B cell (primary cell): Measurements from ENCODE around the gene HTRA3. TPM values are rescaled to one million over a fixed set of nuclear protein-coding genes. Genes with fewer than 3 reads are reported as not detected.

Experiments used
- ATAC-seq: fragments of 200-7000 bp; cut with Tn5 transposase; one replicate; pipeline ENCODE4 v1.10.0; 2021; ENCODE audit warnings: low read depth, mild to moderate bottlenecking, moderate number of reproducible peaks, moderate library complexity
- CTCF ChIA-PET: fragments of 350-600 bp; sonication (Branson Sonifier 250); formaldehyde crosslinking; loops from one replicate; lab custom pipeline; 2021; ENCODE audit warnings: antibody characterized with exemption, inconsistent platforms; lab: Charles Lee
- POLR2A ChIA-PET: fragments of 350-600 bp; sonication (Branson Sonifier 250); formaldehyde crosslinking; loops from one replicate; lab custom pipeline; 2021; ENCODE audit warnings: antibody characterized with exemption; lab: Charles Lee
- DNase-seq: peaks from one replicate; pipeline ENCODE4 v3.0.0; 2013
- H2AFZ ChIP-seq: 2 replicates; pipeline ENCODE4 v1.6.1; 2012; ENCODE audit warnings: mild to moderate bottlenecking, low read depth, low read length; ENCODE audit not compliant: insufficient read depth, poor library complexity, severe bottlenecking
- H3K27ac ChIP-seq, 2 donors: 1 replicate in 1 of 2; 2 replicates in 1 of 2; pipeline ENCODE4 v1.5.1; 2012 to 2013; ENCODE audit warnings: low read length in 2 of 2, mild to moderate bottlenecking in 2 of 2, moderate library complexity in 1 of 2
- H3K27me3 ChIP-seq, 4 experiments: fragments of 200-600 bp in 1 of 4; sonication (generic) in 1 of 4; replicated peaks in 1 of 4; 1 replicate in 2 of 4; 2 replicates in 2 of 4; pipeline versions ENCODE4 v1.6.1 to v1.7.0; 2013 to 2016; ENCODE audit warnings: low read length in 3 of 4, mild to moderate bottlenecking in 2 of 4, mixed read lengths in 1 of 4, moderate library complexity in 1 of 4; ENCODE audit not compliant: insufficient read depth in 4 of 4, control insufficient read depth in 3 of 4; ENCODE audit errors: control extremely low read depth in 1 of 4
- H3K36me3 ChIP-seq, 2 experiments: replicated peaks in 1 of 2; 1 replicate in 1 of 2; 2 replicates in 1 of 2; pipeline versions ENCODE4 v1.6.1 to v1.7.1; 2013; ENCODE audit warnings: low read length in 1 of 2; ENCODE audit not compliant: insufficient read depth in 2 of 2, control insufficient read depth in 1 of 2; ENCODE audit errors: control extremely low read depth in 1 of 2, extremely low read depth in 1 of 2
- H3K4me1 ChIP-seq, 2 donors: fragments of 200-600 bp in 1 of 2; sonication (generic) in 1 of 2; 1 replicate in 1 of 2; 2 replicates in 1 of 2; pipeline versions ENCODE4 v1.5.1 to v1.6.1; 2013 to 2017; ENCODE audit warnings: low read length in 2 of 2; ENCODE audit not compliant: control insufficient read depth in 2 of 2, insufficient read depth in 2 of 2
- H3K4me2 ChIP-seq: replicated peaks from 2 replicates; pipeline ENCODE3; 2012; ENCODE audit warnings: mild to moderate bottlenecking, low read depth, low read length; ENCODE audit not compliant: poor library complexity, severe bottlenecking
- H3K4me3 ChIP-seq, 5 experiments: fragments of 200-600 bp in 1 of 5; sonication (generic) in 1 of 5; 1 replicate in 3 of 5; 2 replicates in 2 of 5; pipeline versions ENCODE4 v1.5.1 to v1.7.0; 2011 to 2016; ENCODE audit warnings: low read length in 4 of 5, mild to moderate bottlenecking in 4 of 5, low read depth in 2 of 5, control low read depth in 1 of 5, moderate library complexity in 1 of 5; ENCODE audit not compliant: insufficient read depth in 1 of 5; ENCODE audit errors: control extremely low read depth in 1 of 5, extremely low read depth in 1 of 5
- H3K79me2 ChIP-seq: fragments of 200-600 bp; sonication (generic); one replicate; pipeline ENCODE4 v1.6.0; 2016; ENCODE audit warnings: low read length; ENCODE audit not compliant: control insufficient read depth, insufficient read depth
- H3K9ac ChIP-seq: fragments of 200-600 bp; sonication (generic); 2 replicates; pipeline ENCODE4 v1.6.1; 2017; ENCODE audit warnings: mild to moderate bottlenecking, low read length, moderate library complexity
- H3K9me3 ChIP-seq, 3 donors: one replicate each; pipeline versions ENCODE4 v1.6.1 to v1.7.1; 2013; ENCODE audit warnings: low read length in 2 of 3; ENCODE audit not compliant: control insufficient read depth in 2 of 3, insufficient read depth in 1 of 3; ENCODE audit errors: control extremely low read depth in 1 of 3
- H4K20me1 ChIP-seq: 2 replicates; pipeline ENCODE4 v1.6.0; 2012; ENCODE audit warnings: mild to moderate bottlenecking, low read length; ENCODE audit not compliant: insufficient read depth, control insufficient read depth, poor library complexity, severe bottlenecking
- H3K27ac Mint-ChIP-seq: one replicate; pipeline ENCODE4 v1.8.0; 2021; ENCODE audit warnings: mixed read lengths
- H3K27me3 Mint-ChIP-seq: one replicate; pipeline ENCODE4 v1.8.0; 2021; ENCODE audit warnings: mixed read lengths
- H3K4me1 Mint-ChIP-seq: one replicate; pipeline ENCODE4 v1.8.0; 2021; ENCODE audit warnings: mixed read lengths
- H3K4me3 Mint-ChIP-seq: one replicate; pipeline ENCODE4 v1.8.0; 2021; ENCODE audit warnings: mixed read lengths
- H3K9me3 Mint-ChIP-seq: one replicate; pipeline ENCODE4 v1.8.0; 2022; ENCODE audit warnings: mixed read lengths; ENCODE audit not compliant: insufficient read depth
- CTCF ChIP-seq: fragments of 200-600 bp; IDR thresholded peaks from one replicate; pipeline ENCODE4 v1.8.0; 2022; ENCODE audit warnings: antibody characterized with exemption, mild to moderate bottlenecking
- EZH2 ChIP-seq: IDR thresholded peaks from 2 replicates; pipeline ENCODE4 v1.6.1; 2012; ENCODE audit warnings: borderline replicate concordance, low read depth, mild to moderate bottlenecking, moderate library complexity, low read length; ENCODE audit not compliant: insufficient read depth, poor library complexity, severe bottlenecking
- WGBS: methylation state at CpG from one replicate; pipeline ENCODE4 v1.1.5; 2013; ENCODE audit warnings: missing lambda C conversion rate; ENCODE audit not compliant: insufficient coverage; 5-methylcytosine and 5-hydroxymethylcytosine counted together
- intact Hi-C: fragments of 100-400 bp; cut with micrococcal nuclease; formaldehyde crosslinking; loops from one replicate; pipeline ENCODE4 v1.10.0; 2022
- polyA plus RNA-seq: library from polyadenylated mRNA; depleted of rRNA; stranded (reverse); fragments of >200 nt; gene quantifications from 2 replicates; pipeline ENCODE4 v1.2.3, GENCODE V29; 2012
- total RNA-seq, 2 donors: library from RNA; stranded (reverse); fragments of 120-200 nt in 1 of 2; gene quantifications; 1 replicate in 1 of 2; 2 replicates in 1 of 2; pipeline versions ENCODE4 v1.2.3 to v1.2.4, GENCODE V29; 2013 to 2022

The HTRA3 gene
- total and polyA plus RNA-seq, 2 donors (not counting 1 experiment from before 2014, with no cell fraction given), result not detected

- intact Hi-C loops, result no loop called here
- Histone ChIP-seq H3K9me3 (no peaks in the 10 kb centered on the region), H3K4me1 (no peaks in the 10 kb centered on the region), H4K20me1 (no peaks in the 10 kb centered on the region), H3K36me3 (no peaks in the 10 kb centered on the region), H3K27ac (no peak overlapping the region), H3K27me3 (peaks cover 0 to 4% (median 0%) of the 10 kb centered on the region in 4 experiments), H3K79me2 (no peaks in the 10 kb centered on the region), H3K4me3 (no peak overlapping the region), H2AFZ (no peak overlapping the region), H3K4me2 (no peak overlapping the region), H3K9ac (no peak overlapping the region)
- 93% methylated on average over 6 of the region's 6 CpGs for WGBS
- DNase-seq (no peak), ATAC-seq (no peak)
- ChIA-PET POLR2A (no interaction called here), CTCF (no interaction called here)
- TF ChIP-seq EZH2 (no peak), CTCF (no peak)
- no peaks in the 10 kb centered on the region for H3K9me3 Mint-ChIP-seq
- no peak overlapping the region for H3K4me3 Mint-ChIP-seq
- peaks cover 5% of the 10 kb centered on the region for H3K27me3 Mint-ChIP-seq
- no peaks in the 10 kb centered on the region for H3K4me1 Mint-ChIP-seq
- H3K27ac Mint-ChIP-seq, result no peak overlapping the region
Measured at GRCh38 chr4:8317474-8317873, 47.9 kb downstream of the HTRA3 start.

- intact Hi-C loops, result no loop called here
- Histone ChIP-seq H3K9ac (no peak overlapping the region), H3K4me1 (no peaks in the 10 kb centered on the region), H3K4me2 (no peak overlapping the region), H3K9me3 (no peaks in the 10 kb centered on the region), H3K36me3 (no peaks in the 10 kb centered on the region), H3K27ac (no peak overlapping the region), H3K27me3 (peaks cover 0 to 4% (median 0%) of the 10 kb centered on the region in 4 experiments), H2AFZ (no peak overlapping the region), H3K4me3 (no peak overlapping the region), H3K79me2 (no peaks in the 10 kb centered on the region), H4K20me1 (no peaks in the 10 kb centered on the region)
- Mint-ChIP-seq H3K4me3 (no peak overlapping the region), H3K27me3 (peaks cover 5% of the 10 kb centered on the region), H3K9me3 (no peaks in the 10 kb centered on the region), H3K27ac (no peak overlapping the region), H3K4me1 (no peaks in the 10 kb centered on the region)
- DNase-seq, result no peak
- no peak for ATAC-seq
- CTCF ChIA-PET, result no interaction called here
- POLR2A ChIA-PET, result no interaction called here
- 95% methylated on average over 5 of the region's 7 CpGs for WGBS
- TF ChIP-seq EZH2 (no peak), CTCF (no peak)
Measured at GRCh38 chr4:8318509-8318908, 49.0 kb downstream of the HTRA3 start.
